HepG2 (cell line): ENCODE results near the gene DRC7. TPM values are rescaled to one million over a fixed set of nuclear protein-coding genes. Genes with fewer than 3 reads are reported as not detected.

ENCODE experiments used
- BCLAF1 ChIP-seq: fragments of 450-650 bp; IDR thresholded peaks from 2 replicates; pipeline ENCODE4 v1.6.1; 2017; ENCODE audit warnings: mild to moderate bottlenecking
- EED ChIP-seq: sonication (generic); formaldehyde crosslinking; IDR thresholded peaks from 2 replicates; pipeline ENCODE4 v1.5.0; 2020; ENCODE audit warnings: mild to moderate bottlenecking, missing genetic modification reagents
- GPBP1L1 ChIP-seq: sonication (generic); formaldehyde crosslinking; IDR thresholded peaks from 2 replicates; pipeline ENCODE4 v1.5.0; 2020; ENCODE audit warnings: mild to moderate bottlenecking, missing genetic modification reagents
- HHEX ChIP-seq: IDR thresholded peaks from 2 replicates; pipeline ENCODE4 v1.6.1; 2016; ENCODE audit warnings: control low read depth
- HNRNPH1 ChIP-seq: fragments of 200-400 bp; formaldehyde crosslinking; optimal IDR thresholded peaks from 2 replicates; pipeline ENCODE3; 2017; ENCODE audit warnings: mild to moderate bottlenecking, low read depth, low read length
- KAT2B ChIP-seq: fragments of 150-350 bp; IDR thresholded peaks from 2 replicates; pipeline ENCODE4 v1.6.1; 2014; ENCODE audit warnings: low read depth, low read length, borderline replicate concordance
- KDM5A ChIP-seq: fragments of 200-600 bp; sonication (generic); IDR thresholded peaks from 2 replicates; pipeline ENCODE4 v1.7.0; 2018; ENCODE audit warnings: antibody characterized with exemption, mild to moderate bottlenecking, low read length, borderline replicate concordance
- MBNL3 ChIP-seq: fragments of 250-450 bp; sonication (Bioruptor Pico); conservative IDR thresholded peaks from 2 replicates; pipeline ENCODE4 v1.8.0; 2022; ENCODE audit warnings: mild to moderate bottlenecking, inconsistent platforms
- PRMT3 ChIP-seq: sonication (generic); formaldehyde crosslinking; IDR thresholded peaks from 2 replicates; pipeline ENCODE4 v1.8.1; 2022; ENCODE audit warnings: low read depth, mild to moderate bottlenecking, moderate library complexity, missing genetic modification reagents, borderline replicate concordance
- RAD51 ChIP-seq: fragments of 450-650 bp; IDR thresholded peaks from 2 replicates; pipeline ENCODE4 v1.6.1; 2016; ENCODE audit warnings: borderline replicate concordance
- SIX1 ChIP-seq: sonication (generic); formaldehyde crosslinking; IDR thresholded peaks from 2 replicates; pipeline ENCODE4 v1.4.0; 2020; ENCODE audit warnings: missing genetic modification reagents, borderline replicate concordance
- SKIL ChIP-seq: sonication (generic); formaldehyde crosslinking; IDR thresholded peaks from 2 replicates; pipeline ENCODE4 v1.8.0; 2022; ENCODE audit warnings: missing genetic modification reagents, mild to moderate bottlenecking, moderate library complexity, borderline replicate concordance
- TCF12 ChIP-seq, 2 experiments: fragments of 450-650 bp in 1 of 2; sonication (generic) in 1 of 2; formaldehyde crosslinking in 1 of 2; IDR thresholded peaks; 2 replicates each; pipeline versions ENCODE4 v1.6.1 to v1.8.0; 2017 to 2022; ENCODE audit warnings: antibody characterized with exemption in 1 of 2, mild to moderate bottlenecking in 1 of 2, missing genetic modification reagents in 1 of 2, moderate library complexity in 1 of 2
- ZBTB7A ChIP-seq: sonication (generic); formaldehyde crosslinking; IDR thresholded peaks from 2 replicates; pipeline ENCODE4 v1.8.0; 2022; ENCODE audit warnings: mild to moderate bottlenecking, missing genetic modification reagents
- ZNF180 ChIP-seq: sonication (generic); formaldehyde crosslinking; IDR thresholded peaks from 2 replicates; pipeline ENCODE4 v1.4.0; 2020; ENCODE audit warnings: low read depth, missing genetic modification reagents, borderline replicate concordance
- ZNF253 ChIP-seq: sonication (generic); formaldehyde crosslinking; IDR thresholded peaks from 2 replicates; pipeline ENCODE4 v1.8.0; 2022; ENCODE audit warnings: mild to moderate bottlenecking, missing genetic modification reagents, borderline replicate concordance
- ZNF275 ChIP-seq: sonication (generic); formaldehyde crosslinking; IDR thresholded peaks from 2 replicates; pipeline ENCODE4 v1.8.0; 2022; ENCODE audit warnings: missing genetic modification reagents, mild to moderate bottlenecking, inconsistent platforms, borderline replicate concordance
- ZNF496 ChIP-seq: sonication (generic); formaldehyde crosslinking; IDR thresholded peaks from 2 replicates; pipeline ENCODE4 v1.8.1; 2023; ENCODE audit warnings: mild to moderate bottlenecking, moderate library complexity, missing genetic modification reagents; ENCODE audit not compliant: insufficient replicate concordance
- ZNF558 ChIP-seq: sonication (generic); formaldehyde crosslinking; IDR thresholded peaks from 2 replicates; pipeline ENCODE4 v1.9.0; 2022; ENCODE audit warnings: mild to moderate bottlenecking, missing genetic modification reagents, borderline replicate concordance
- ZSCAN9 ChIP-seq: IDR thresholded peaks from 2 replicates; pipeline ENCODE4 v1.6.1; 2016; ENCODE audit warnings: borderline replicate concordance
- polyA plus RNA-seq, 8 experiments: library from polyadenylated mRNA; depleted of rRNA in 3 of 8; stranded (reverse) in 7 of 8; unstranded in 1 of 8; fragments of >200 nt; fragmentation: Illumina TruSeq in 4 of 8; extraction: Trizol in 4 of 8; gene quantifications; 2 replicates each; pipeline versions ENCODE4 v1.2.1 to v1.2.3, GENCODE V29; 2011 to 2016; ENCODE audit warnings: low read depth in 4 of 8, missing spikeins in 1 of 8, mixed read lengths in 1 of 8; ENCODE audit not compliant: insufficient read depth in 1 of 8
- total RNA-seq, 5 experiments: library from RNA; depleted of rRNA; stranded (reverse); fragments of >200 nt; fragmentation: Illumina TruSeq; extraction: Trizol; gene quantifications; 2 replicates each; pipeline ENCODE4 v1.2.3, GENCODE V29; 2016; ENCODE audit warnings: low read depth in 1 of 5

DRC7 gene
- total and polyA plus RNA-seq, 2 of the 13 experiments (the other 11 are each of a cell fraction or from before 2014, with no cell fraction given), result 2.7 to 3.4 TPM

- TF ChIP-seq ZNF275 (CRISPR knock-in tag) (no peak), KDM5A (no peak), ZBTB7A (CRISPR knock-in tag) (no peak), GPBP1L1 (no peak), TCF12 (IDR thresholded peaks at IDR 0.05) (no peak), TCF12 (CRISPR knock-in tag; IDR thresholded peaks at IDR 0.05) (no peak), EED (CRISPR knock-in tag) (peak; percentile 94; the same call in 1 of the 2 replicates), ZNF496 (CRISPR knock-in tag) (no peak), BCLAF1 (no peak), ZSCAN9 (CRISPR knock-in tag) (no peak), HHEX (no peak), ZNF558 (CRISPR knock-in tag) (peak; percentile 34; the same call in 1 of the 2 replicates), SIX1 (CRISPR knock-in tag) (no peak), ZNF253 (CRISPR knock-in tag) (no peak), RAD51 (0 out of 2 replicates have a peak, but pooled peaks have one; percentile 12), PRMT3 (CRISPR knock-in tag) (no peak), SKIL (CRISPR knock-in tag) (no peak), HNRNPH1 (no peak), ZNF180 (CRISPR knock-in tag) (no peak), MBNL3 (CRISPR knock-in tag) (no peak), KAT2B (no peak)
Measured at GRCh38 chr16:57735755-57736418, 41.3 kb downstream of the DRC7 start, which contains the start of gene KATNB1 (continued).
